HG03196 (cell line): ENCODE results near the gene FBXO17.
"Not testable (repeated sequence)": the region's sequence is repeated elsewhere in the genome, so short reads cannot be mapped to it uniquely, and the experiment has no call there.

ENCODE experiments used
- ATAC-seq: cut with Tn5 transposase; IDR thresholded peaks from one replicate; pipeline ENCODE4 v1.9.1; 2021; ENCODE audit not compliant: unreplicated experiment

Gene FBXO17

GRCh38 chr19:38980583-38981374, 5.2 kb upstream of the FBXO17 start:
- ATAC-seq: no peak

DNA sequence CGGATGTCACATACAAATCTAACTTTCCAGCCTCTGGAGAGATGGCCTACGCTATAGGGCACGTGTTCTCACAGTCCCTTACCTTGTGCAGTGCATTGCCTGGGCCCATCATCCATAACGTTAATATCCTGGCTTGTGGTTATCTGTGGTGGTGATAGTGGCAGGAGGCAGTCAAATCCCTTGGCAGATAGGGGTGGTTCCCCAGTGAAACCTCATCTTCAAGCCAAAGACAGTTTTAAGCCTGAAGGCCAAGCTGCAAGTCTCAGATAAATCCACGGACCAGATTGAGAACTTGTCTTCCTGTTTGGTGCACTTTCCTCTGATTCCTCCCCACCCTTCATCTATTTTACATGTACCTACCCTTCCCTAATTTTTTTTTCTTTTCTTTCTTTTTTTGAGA, 4.3 kb upstream of the FBXO17 start:
- no peak for ATAC-seq

DNA sequence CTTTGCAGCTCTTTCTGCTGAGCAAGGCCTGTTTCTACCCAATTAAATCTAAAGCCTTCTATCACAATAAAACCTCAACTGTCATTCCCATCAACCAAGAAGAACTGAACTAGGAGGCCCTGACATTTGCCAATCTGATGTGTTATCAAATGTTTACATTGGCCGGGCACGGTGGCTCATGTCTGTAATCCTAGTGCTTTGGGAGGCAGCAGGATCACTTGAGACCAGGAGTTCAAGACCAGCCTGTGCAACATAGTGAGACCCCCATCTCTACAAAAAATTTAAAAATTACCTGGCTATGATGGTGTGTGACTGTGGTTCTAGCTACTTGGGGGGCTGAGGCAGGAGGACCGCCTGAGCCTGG, 2.8 kb upstream of the FBXO17 start:
- no peak for ATAC-seq

- peak; percentile 76 for ATAC-seq
These were observed 2.1 kb upstream of the FBXO17 start for GRCh38 chr19:38977445-38978325.

GRCh38 chr19:38975861-38976271, 324 bp upstream of the FBXO17 start:
- ATAC-seq: no peak

- no peak for ATAC-seq
These were observed 823 bp downstream of the FBXO17 start for GRCh38 chr19:38974624-38975213.

DNA sequence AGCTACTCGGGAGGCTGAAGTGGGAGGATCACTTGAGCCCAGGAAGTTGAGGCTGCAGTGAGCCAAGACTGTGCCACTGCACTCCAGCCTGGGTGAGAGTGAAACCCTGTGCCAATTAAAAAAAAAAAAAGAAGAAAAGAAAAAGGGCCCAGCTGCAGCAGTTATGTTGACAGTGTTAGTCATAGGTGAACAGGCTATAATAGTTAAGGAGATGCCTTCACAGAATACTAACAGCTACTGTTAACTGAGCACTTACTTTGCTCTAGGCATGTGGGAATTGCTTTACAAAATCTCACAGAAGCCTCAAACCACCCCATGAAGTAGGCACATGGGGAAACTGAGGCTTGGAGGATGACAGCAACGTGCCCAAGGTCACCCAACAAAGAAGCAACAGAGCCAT, 3.9 kb downstream of the FBXO17 start:
- no peak for ATAC-seq

DNA sequence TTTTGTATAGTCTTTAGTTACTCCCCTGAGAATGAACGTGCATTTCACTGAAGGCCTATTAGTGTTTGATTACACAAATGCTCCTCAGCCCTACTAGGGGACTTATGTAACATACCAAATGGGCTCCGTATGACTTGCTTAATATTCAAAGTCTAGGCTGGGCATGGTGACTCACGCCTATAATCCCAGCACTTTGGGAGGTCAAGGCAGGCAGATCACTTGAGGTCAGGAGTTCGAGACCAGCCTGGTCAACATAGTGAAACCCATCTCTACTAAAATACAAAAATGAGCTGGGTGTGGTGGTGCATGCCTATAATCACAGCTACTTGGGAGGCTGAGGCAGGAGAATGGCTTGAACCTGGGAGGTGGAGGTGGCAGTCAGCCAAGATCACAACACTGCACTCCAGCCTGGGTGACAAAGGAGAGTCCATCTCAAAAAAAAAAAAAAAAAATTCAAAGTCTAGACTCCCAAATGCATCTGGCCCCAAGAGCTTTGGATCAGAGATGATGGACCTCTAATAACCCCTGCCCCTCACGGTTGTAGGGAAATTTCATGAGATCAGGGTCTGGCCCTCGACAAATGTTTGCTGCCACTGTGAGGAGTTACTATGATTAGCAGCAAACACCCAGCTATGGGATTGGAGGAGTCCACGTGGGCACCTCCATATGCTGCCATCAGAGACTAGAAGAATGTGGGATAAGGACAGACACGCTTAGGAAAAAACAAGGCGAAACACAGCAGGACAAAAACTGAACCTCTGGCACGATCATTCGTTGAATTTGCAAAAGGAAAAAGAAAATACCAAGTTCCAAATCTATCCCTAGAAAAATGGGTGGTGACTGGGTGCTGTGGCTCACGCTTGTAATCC, 4.6 kb downstream of the FBXO17 start:
- ATAC-seq: no peak

DNA sequence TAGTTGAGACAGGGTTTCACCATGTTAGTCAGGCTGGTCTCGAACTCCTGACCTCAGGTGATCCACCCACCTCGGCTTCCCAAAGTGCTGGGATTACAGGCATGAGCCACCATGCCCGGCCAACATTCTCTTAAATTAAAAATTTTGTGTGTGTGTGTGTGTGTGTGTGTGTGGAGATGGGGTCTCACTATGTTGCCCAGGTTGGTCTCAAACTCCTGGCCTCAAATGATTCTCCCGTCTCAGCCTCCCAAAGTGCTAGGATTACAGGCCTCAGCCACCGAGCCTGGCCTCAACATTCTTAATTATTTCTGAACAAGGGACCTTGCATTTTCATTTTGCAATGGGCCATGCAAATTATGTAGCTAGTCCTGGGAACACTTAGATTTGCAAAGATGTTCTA, 9.4 kb downstream of the FBXO17 start:
- ATAC-seq: not testable (repeated sequence)

GRCh38 chr19:38964738-38965137, 10.8 kb downstream of the FBXO17 start:
- ATAC-seq: no peak

DNA sequence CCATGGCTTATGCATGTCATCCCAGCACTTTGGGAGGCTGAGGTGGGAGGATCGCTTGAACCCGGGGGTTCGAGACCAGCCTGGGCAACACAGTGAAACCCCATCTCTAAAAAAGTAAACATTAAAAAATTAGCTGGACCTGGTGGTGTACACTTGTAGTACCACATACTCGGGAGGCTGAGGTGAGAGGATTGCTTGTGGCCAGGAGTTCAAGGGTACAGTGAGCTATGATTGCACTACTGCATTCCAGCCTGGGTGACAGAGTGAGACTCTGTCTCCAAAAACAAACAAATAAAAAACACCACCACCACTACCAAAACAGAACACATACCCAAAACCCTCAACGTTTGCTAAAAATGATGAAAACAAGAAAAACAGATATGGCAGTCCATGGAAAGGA, 15.9 kb downstream of the FBXO17 start:
- ATAC-seq: no peak

DNA sequence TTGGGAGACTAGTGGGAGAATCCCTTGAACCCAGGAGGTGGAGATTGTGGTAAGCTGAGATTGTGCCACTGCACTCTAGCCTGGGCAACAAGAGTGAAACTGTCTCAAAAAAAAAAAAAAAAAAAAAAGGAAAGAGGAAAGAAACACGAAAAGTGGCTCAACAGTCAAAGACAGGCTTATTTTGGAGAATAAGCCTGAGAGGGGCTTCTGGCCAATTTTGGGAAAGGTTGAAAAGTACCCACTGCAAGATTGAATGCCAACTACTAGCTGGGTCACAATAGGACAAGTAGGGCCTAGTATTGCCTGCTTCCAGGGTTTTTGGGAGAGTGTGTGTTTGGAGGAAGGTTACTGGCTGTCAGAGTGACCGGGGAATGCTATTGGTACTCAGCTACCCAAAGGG, 17.2 kb downstream of the FBXO17 start:
- no peak for ATAC-seq

- ATAC-seq: no peak
These were observed 19.3 kb downstream of the FBXO17 start for GRCh38 chr19:38956264-38956663.

DNA sequence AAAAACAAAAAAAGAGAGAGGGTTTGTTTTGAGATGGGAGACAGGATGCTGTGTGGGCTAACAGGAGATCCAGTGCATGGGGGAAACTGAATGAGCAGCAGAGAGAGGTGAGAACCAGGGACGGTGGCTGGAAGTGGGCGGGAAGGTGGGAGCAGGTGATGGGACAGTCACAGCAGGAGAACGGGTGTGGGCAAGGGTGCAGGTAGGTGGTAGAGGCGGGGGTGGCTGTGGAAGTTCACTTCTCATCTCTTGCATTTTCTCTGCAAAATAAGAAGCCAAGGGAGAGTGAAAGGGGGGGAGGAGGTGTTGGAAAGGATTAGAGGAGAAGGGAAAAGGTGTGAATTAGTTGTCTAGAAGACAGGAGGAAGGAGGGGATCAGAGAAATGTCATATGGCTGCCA, 21.9 kb downstream of the FBXO17 start:
- no peak for ATAC-seq

DNA sequence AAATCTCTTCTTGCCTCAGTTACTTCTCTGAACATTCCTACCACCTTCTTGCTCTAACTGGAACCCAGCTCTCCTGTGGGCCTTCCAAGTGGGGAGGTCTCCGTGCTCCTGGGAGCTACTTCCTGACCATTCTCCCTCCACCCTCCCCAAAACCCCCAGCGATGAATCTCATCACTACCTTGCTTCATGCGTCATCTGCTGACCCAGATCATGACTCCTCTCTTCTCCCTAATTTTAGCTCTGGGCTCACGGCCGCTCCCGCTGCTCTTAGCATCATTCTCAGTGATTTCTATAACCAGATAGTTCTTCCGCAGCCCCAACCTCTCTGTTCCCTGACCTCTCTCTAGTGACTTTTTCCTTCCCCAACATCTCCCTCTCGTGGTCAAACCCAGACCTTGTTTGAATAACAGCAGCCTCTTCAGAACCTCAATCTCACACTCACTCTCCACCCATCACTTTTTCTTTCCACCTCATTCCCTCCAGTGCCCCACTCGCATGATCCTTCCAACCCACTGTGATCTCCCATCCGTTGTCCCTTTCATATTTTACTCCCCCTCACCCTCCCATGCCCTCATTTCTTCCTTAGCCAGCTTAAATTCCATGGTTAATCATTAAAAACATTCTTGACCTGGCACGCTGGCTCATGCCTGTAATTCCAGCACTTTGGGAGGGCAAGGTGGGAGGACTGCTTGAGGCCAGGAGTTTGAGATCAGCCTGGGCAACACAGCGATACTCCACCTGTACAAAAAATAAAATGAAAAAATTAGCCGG, 23.0 kb downstream of the FBXO17 start:
- ATAC-seq: no peak

DNA sequence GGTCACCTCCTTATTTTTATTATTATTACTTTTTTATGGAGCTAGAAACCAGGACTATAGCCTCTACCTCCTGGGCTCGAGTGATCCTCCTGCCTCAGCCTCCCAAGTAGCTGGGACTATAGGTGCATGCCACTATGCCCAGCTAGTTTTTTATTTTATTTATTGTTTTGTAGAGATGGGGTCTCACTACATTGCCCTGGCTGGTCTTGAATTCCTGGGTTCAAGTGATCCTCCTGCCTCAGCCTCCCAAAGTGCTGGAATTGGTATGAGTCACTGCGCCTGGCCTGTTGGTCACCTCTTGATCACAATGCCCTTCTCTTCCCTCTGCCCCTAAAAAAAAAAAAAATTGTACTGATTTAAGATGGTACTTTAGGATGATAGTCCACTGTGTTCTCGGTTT, 24.4 kb downstream of the FBXO17 start:
- no peak for ATAC-seq

GRCh38 chr19:38949580-38950367, 25.8 kb downstream of the FBXO17 start:
- no peak for ATAC-seq

- ATAC-seq: no peak
These were observed 29.1 kb downstream of the FBXO17 start for GRCh38 chr19:38946229-38947010.
